ENCODE data around the gene RGS7BP.

Gene RGS7BP

GRCh38 chr5:64507264-64507605 lies 1.4 kb downstream of the RGS7BP start:
- WGBS (ENCODE audit: insufficient coverage, insufficient read length) = no CpG with 5 or more reads among the region's 6 CpGs
- H3K4me3 ChIP-seq (ENCODE audit: low read length) = peak overlapping the region; percentile 54; the same call in 1 of the 2 replicates

GRCh38 chr5:64509828-64510227 lies 4.0 kb downstream of the RGS7BP start:
- DNase-seq (ENCODE audit: low read depth, low spot score) = no peak
- Histone ChIP-seq H3K27me3 (ENCODE audit: control insufficient read depth, insufficient read depth, low read length) (peaks cover 6% of the 10 kb centered on the region), H3K4me3 (ENCODE audit: low read length) (no peak overlapping the region), H3K27ac (ENCODE audit: low read length) (no peak overlapping the region), H3K4me1 (ENCODE audit: control insufficient read depth, insufficient read depth, low read length) (peaks cover 5% of the 10 kb centered on the region; the same call in 1 of the 2 replicates), H3K9me3 (ENCODE audit: control insufficient read depth, insufficient read depth, low read length) (no peaks in the 10 kb centered on the region), H3K36me3 (ENCODE audit: control insufficient read depth, insufficient read depth, low read length) (no peaks in the 10 kb centered on the region)
- no CpG with 5 or more reads among the region's 7 CpGs for WGBS (ENCODE audit: insufficient coverage, insufficient read length)

More at GRCh38 chr5:64507264-64507605, 1.4 kb downstream of the RGS7BP start:
- H3K4me1 ChIP-seq (ENCODE audit: control insufficient read depth, insufficient read depth, low read length) = peaks cover 5% of the 10 kb centered on the region; the same call in 1 of the 2 replicates
- no peaks in the 10 kb centered on the region for H3K36me3 ChIP-seq (ENCODE audit: control insufficient read depth, insufficient read depth, low read length)
- no peak for DNase-seq (ENCODE audit: low read depth, low spot score)
- H3K9me3 ChIP-seq (ENCODE audit: control insufficient read depth, insufficient read depth, low read length) = no peaks in the 10 kb centered on the region
- peaks cover 8% of the 10 kb centered on the region for H3K27me3 ChIP-seq (ENCODE audit: control insufficient read depth, insufficient read depth, low read length)
- H3K27ac ChIP-seq (ENCODE audit: low read length) = no peak overlapping the region

DNA sequence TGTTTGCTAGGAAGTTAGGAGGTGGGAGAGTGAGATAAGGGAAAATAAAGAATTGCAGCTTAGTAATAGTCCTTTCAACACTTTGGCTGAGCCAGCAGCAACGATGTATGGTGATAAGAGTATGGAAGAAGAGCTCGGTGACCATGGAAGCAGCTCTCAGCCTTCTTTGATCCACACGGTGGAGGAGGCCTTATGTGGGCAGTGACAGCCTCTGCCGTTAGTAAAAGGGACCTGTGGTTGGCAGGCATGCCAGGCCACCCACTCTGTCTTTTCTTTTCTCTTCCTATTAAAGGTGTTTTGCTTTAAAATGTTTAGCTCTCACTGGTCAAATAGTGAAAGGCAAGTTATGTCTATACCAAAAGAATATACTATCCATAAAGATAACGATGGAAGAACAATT lies 7.7 kb downstream of the RGS7BP start:
- WGBS (ENCODE audit: insufficient coverage, insufficient read length) = no CpG with 5 or more reads among the region's 5 CpGs
- H3K27me3 ChIP-seq (ENCODE audit: control insufficient read depth, insufficient read depth, low read length) = no peaks in the 10 kb centered on the region; the same call in 1 of the 2 replicates

DNA sequence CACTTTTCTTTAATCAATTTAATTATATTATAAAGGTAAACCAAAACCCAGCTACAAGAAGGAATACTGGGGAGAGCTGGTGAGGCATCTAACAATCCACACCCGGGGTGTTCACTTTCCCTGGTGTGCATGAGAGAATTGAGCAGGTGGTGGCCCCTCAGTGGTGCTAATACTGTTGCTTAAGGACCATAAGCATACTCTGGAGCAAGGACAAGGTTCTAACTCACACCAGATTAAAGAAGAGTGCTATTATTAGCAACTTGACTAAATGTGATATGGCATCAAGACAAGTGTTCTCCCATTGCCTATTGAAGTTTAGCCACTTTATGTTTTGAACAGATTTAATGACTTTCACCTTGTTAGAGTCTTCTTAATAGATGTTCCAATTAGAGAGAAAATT lies 8.8 kb downstream of the RGS7BP start:
- Histone ChIP-seq H3K27me3 (ENCODE audit: control insufficient read depth, insufficient read depth, low read length) (no peaks in the 10 kb centered on the region; the same call in 1 of the 2 replicates), H3K36me3 (ENCODE audit: control insufficient read depth, insufficient read depth, low read length) (no peaks in the 10 kb centered on the region), H3K4me1 (ENCODE audit: control insufficient read depth, insufficient read depth, low read length) (no peaks in the 10 kb centered on the region), H3K4me3 (ENCODE audit: low read length) (no peak overlapping the region), H3K27ac (ENCODE audit: low read length) (no peak overlapping the region), H3K9me3 (ENCODE audit: control insufficient read depth, insufficient read depth, low read length) (no peaks in the 10 kb centered on the region)
- WGBS (ENCODE audit: insufficient coverage, insufficient read length) = no CpG with 5 or more reads among the region's 1 CpG
- DNase-seq (ENCODE audit: low read depth, low spot score) = no peak

More for the DNA sequence above, 7.7 kb downstream of the RGS7BP start:
- H3K4me3 ChIP-seq (ENCODE audit: low read length) = no peak overlapping the region
- H3K36me3 ChIP-seq (ENCODE audit: control insufficient read depth, insufficient read depth, low read length) = no peaks in the 10 kb centered on the region
- no peak for DNase-seq (ENCODE audit: low read depth, low spot score)
- no peak overlapping the region for H3K27ac ChIP-seq (ENCODE audit: low read length)
- H3K4me1 ChIP-seq (ENCODE audit: control insufficient read depth, insufficient read depth, low read length) = no peaks in the 10 kb centered on the region
- no peaks in the 10 kb centered on the region for H3K9me3 ChIP-seq (ENCODE audit: control insufficient read depth, insufficient read depth, low read length)

DNA sequence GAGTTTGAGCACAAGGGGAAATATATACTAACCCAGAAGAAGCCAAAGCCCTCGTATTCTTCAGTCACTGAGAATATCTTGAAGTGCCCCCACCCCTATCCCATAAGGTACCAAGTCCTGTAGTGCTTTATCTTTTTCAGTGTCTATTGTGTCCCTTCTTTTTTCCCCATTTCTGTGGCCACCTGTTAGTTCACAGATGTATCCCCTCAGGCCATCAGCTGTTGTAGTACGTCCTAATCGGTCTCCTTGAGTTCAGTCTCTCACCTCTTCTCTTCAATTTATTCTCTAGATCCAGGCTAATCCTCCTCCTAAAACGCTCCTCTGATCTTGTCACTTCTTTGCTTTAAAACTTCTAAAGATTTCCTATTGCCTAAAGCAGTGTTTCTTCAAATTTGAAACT lies 10.4 kb downstream of the RGS7BP start:
- H3K36me3 ChIP-seq (ENCODE audit: control insufficient read depth, insufficient read depth, low read length) = no peaks in the 10 kb centered on the region
- no peak for DNase-seq (ENCODE audit: low read depth, low spot score)
- no peaks in the 10 kb centered on the region for H3K9me3 ChIP-seq (ENCODE audit: control insufficient read depth, insufficient read depth, low read length)
- no peak overlapping the region for H3K27ac ChIP-seq (ENCODE audit: low read length)
- H3K4me1 ChIP-seq (ENCODE audit: control insufficient read depth, insufficient read depth, low read length) = no peaks in the 10 kb centered on the region
- WGBS (ENCODE audit: insufficient coverage, insufficient read length) = no CpG with 5 or more reads among the region's 4 CpGs
- no peak overlapping the region for H3K4me3 ChIP-seq (ENCODE audit: low read length)
- H3K27me3 ChIP-seq (ENCODE audit: control insufficient read depth, insufficient read depth, low read length) = no peaks in the 10 kb centered on the region; the same call in 1 of the 2 replicates

DNA sequence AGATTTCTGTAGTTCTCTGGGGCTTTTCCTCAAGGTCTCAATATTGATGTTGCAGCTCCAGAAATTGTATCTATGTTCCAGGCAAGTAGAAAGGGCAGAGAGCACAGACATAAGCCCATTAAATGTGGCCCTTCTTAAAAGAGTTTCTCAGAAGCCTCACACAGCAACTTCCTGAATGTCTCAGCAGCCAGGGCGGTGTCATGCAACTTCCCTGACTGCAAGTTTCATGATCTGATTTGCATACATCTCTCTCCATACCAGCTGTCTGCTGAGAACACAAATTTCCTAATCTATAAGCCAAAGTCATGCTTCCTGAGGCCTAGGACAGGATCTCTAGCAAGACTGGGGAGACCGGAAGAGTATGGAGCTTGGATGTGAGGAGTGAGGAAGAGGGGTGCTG lies 13.0 kb downstream of the RGS7BP start:
- Histone ChIP-seq H3K27me3 (ENCODE audit: control insufficient read depth, insufficient read depth, low read length) (no peaks in the 10 kb centered on the region; the same call in 1 of the 2 replicates), H3K27ac (ENCODE audit: low read length) (no peak overlapping the region), H3K9me3 (ENCODE audit: control insufficient read depth, insufficient read depth, low read length) (no peaks in the 10 kb centered on the region), H3K4me1 (ENCODE audit: control insufficient read depth, insufficient read depth, low read length) (no peaks in the 10 kb centered on the region), H3K36me3 (ENCODE audit: control insufficient read depth, insufficient read depth, low read length) (no peaks in the 10 kb centered on the region), H3K4me3 (ENCODE audit: low read length) (no peak overlapping the region)
- no peak for DNase-seq (ENCODE audit: low read depth, low spot score)
- no CpG with 5 or more reads among the region's 2 CpGs for WGBS (ENCODE audit: insufficient coverage, insufficient read length)

- no CpG with 5 or more reads among the region's 4 CpGs for WGBS (ENCODE audit: insufficient coverage, insufficient read length)
- Histone ChIP-seq H3K27me3 (ENCODE audit: control insufficient read depth, insufficient read depth, low read length) (no peaks in the 10 kb centered on the region; the same call in 1 of the 2 replicates), H3K36me3 (ENCODE audit: control insufficient read depth, insufficient read depth, low read length) (no peaks in the 10 kb centered on the region), H3K9me3 (ENCODE audit: control insufficient read depth, insufficient read depth, low read length) (no peaks in the 10 kb centered on the region), H3K4me3 (ENCODE audit: low read length) (no peak overlapping the region), H3K4me1 (ENCODE audit: control insufficient read depth, insufficient read depth, low read length) (no peaks in the 10 kb centered on the region), H3K27ac (ENCODE audit: low read length) (no peak overlapping the region)
- no peak for DNase-seq (ENCODE audit: low read depth, low spot score)
Observed at GRCh38 chr5:64519263-64519662, 13.4 kb downstream of the RGS7BP start.

GRCh38 chr5:64526734-64527439 lies 21.1 kb downstream of the RGS7BP start:
- no peak for DNase-seq (ENCODE audit: low read depth, low spot score)
- H3K27me3 ChIP-seq (ENCODE audit: control insufficient read depth, insufficient read depth, low read length) = no peaks in the 10 kb centered on the region
- no peaks in the 10 kb centered on the region for H3K9me3 ChIP-seq (ENCODE audit: control insufficient read depth, insufficient read depth, low read length)
- no peaks in the 10 kb centered on the region for H3K4me1 ChIP-seq (ENCODE audit: control insufficient read depth, insufficient read depth, low read length)
- H3K4me3 ChIP-seq (ENCODE audit: low read length) = no peak overlapping the region
- H3K27ac ChIP-seq (ENCODE audit: low read length) = no peak overlapping the region
- WGBS (ENCODE audit: insufficient coverage, insufficient read length) = no CpG with 5 or more reads among the region's 3 CpGs
- H3K36me3 ChIP-seq (ENCODE audit: control insufficient read depth, insufficient read depth, low read length) = no peaks in the 10 kb centered on the region

DNA sequence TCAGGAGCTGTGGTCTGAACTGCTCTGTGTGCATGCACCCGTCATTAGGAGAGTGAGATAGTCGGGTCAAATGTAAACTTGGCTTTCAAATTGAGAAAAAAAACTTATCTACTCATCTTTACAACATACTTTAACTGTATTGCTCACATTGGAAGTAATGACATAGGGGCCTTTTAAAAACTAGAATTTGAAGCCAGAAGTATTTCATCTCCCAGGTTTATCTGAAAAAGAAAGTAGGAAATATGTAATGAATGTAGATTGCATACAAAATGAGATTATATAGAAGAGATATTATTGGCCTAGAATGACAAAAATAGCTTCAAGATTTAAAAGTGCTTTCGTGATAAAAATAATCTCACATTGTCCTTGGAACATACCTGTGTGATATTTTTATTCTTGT lies 24.3 kb downstream of the RGS7BP start:
- Histone ChIP-seq H3K27me3 (ENCODE audit: control insufficient read depth, insufficient read depth, low read length) (no peaks in the 10 kb centered on the region), H3K9me3 (ENCODE audit: control insufficient read depth, insufficient read depth, low read length) (no peaks in the 10 kb centered on the region), H3K27ac (ENCODE audit: low read length) (no peak overlapping the region), H3K36me3 (ENCODE audit: control insufficient read depth, insufficient read depth, low read length) (no peaks in the 10 kb centered on the region), H3K4me1 (ENCODE audit: control insufficient read depth, insufficient read depth, low read length) (peaks cover 1% of the 10 kb centered on the region; the same call in 1 of the 2 replicates), H3K4me3 (ENCODE audit: low read length) (no peak overlapping the region)
- no peak for DNase-seq (ENCODE audit: low read depth, low spot score)
- no CpG with 5 or more reads among the region's 3 CpGs for WGBS (ENCODE audit: insufficient coverage, insufficient read length)

GRCh38 chr5:64532212-64532611 lies 26.4 kb downstream of the RGS7BP start:
- no CpG with 5 or more reads among the region's 2 CpGs for WGBS (ENCODE audit: insufficient coverage, insufficient read length)

DNA sequence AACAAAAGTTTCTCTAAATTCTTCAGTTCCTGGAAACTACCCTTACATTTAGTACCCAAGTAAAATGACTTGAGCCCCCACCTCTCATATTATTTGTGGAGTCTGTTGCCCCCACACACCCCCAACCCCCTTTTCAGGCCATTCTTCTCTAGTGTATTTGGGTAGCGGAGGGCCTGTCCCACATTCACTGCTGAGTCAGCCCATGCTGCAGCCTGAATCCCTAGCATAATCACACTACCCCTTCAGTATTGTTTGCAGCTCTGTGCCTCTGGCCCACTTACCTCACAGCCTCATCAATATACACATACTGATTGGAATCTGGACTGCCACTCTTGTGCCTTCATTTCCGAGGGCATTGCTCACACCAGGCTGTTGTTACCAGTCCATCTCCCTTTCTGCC lies 26.8 kb downstream of the RGS7BP start:
- Histone ChIP-seq H3K9me3 (ENCODE audit: control insufficient read depth, insufficient read depth, low read length) (no peaks in the 10 kb centered on the region), H3K4me3 (ENCODE audit: low read length) (no peak overlapping the region), H3K36me3 (ENCODE audit: control insufficient read depth, insufficient read depth, low read length) (no peaks in the 10 kb centered on the region), H3K27ac (ENCODE audit: low read length) (no peak overlapping the region), H3K4me1 (ENCODE audit: control insufficient read depth, insufficient read depth, low read length) (peaks cover 1% of the 10 kb centered on the region; the same call in 1 of the 2 replicates), H3K27me3 (ENCODE audit: control insufficient read depth, insufficient read depth, low read length) (no peaks in the 10 kb centered on the region)
- no CpG with 5 or more reads among the region's 2 CpGs for WGBS (ENCODE audit: insufficient coverage, insufficient read length)
- DNase-seq (ENCODE audit: low read depth, low spot score) = no peak

More at GRCh38 chr5:64532212-64532611, 26.4 kb downstream of the RGS7BP start:
- Histone ChIP-seq H3K4me3 (ENCODE audit: low read length) (no peak overlapping the region), H3K36me3 (ENCODE audit: control insufficient read depth, insufficient read depth, low read length) (no peaks in the 10 kb centered on the region), H3K4me1 (ENCODE audit: control insufficient read depth, insufficient read depth, low read length) (peaks cover 1% of the 10 kb centered on the region; the same call in 1 of the 2 replicates), H3K27ac (ENCODE audit: low read length) (no peak overlapping the region), H3K27me3 (ENCODE audit: control insufficient read depth, insufficient read depth, low read length) (no peaks in the 10 kb centered on the region), H3K9me3 (ENCODE audit: control insufficient read depth, insufficient read depth, low read length) (no peaks in the 10 kb centered on the region)
- DNase-seq (ENCODE audit: low read depth, low spot score) = no peak
